Lower leg skin (tissue), 3 donors: ENCODE results near the gene HCAR3.
"Not testable (repeated sequence)": the region's sequence is repeated elsewhere in the genome, so short reads cannot be mapped to it uniquely, and the experiment has no call there.

Source experiments
- POLR2A ChIP-seq, 2 donors: fragments of 450-650 bp; IDR thresholded peaks; one replicate each; pipeline ENCODE4 v1.6.1; 2016 to 2017; ENCODE audit warnings: antibody characterized with exemption in 2 of 2, mild to moderate bottlenecking in 1 of 2, moderate library complexity in 1 of 2
- TF ChIP-seq, protein P1 (sequence below), 3 donors: fragments of 450-650 bp; IDR thresholded peaks; one replicate each; pipeline ENCODE4 v1.5.1; 2016; ENCODE audit warnings: antibody characterized with exemption in 3 of 3, mild to moderate bottlenecking in 3 of 3, moderate library complexity in 2 of 3

- TF ChIP-seq, protein P1, sequence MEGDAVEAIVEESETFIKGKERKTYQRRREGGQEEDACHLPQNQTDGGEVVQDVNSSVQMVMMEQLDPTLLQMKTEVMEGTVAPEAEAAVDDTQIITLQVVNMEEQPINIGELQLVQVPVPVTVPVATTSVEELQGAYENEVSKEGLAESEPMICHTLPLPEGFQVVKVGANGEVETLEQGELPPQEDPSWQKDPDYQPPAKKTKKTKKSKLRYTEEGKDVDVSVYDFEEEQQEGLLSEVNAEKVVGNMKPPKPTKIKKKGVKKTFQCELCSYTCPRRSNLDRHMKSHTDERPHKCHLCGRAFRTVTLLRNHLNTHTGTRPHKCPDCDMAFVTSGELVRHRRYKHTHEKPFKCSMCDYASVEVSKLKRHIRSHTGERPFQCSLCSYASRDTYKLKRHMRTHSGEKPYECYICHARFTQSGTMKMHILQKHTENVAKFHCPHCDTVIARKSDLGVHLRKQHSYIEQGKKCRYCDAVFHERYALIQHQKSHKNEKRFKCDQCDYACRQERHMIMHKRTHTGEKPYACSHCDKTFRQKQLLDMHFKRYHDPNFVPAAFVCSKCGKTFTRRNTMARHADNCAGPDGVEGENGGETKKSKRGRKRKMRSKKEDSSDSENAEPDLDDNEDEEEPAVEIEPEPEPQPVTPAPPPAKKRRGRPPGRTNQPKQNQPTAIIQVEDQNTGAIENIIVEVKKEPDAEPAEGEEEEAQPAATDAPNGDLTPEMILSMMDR (IDR thresholded peaks at IDR 0.05) = not testable (repeated sequence)
- TF ChIP-seq POLR2A (IDR thresholded peaks at IDR 0.05) = not testable (repeated sequence)
Measured at GRCh38 chr12:122710341-122710740, 6.3 kb downstream of the HCAR3 start.
